Lower leg skin (tissue), 3 donors: ENCODE data around the gene PARK7.

Source experiments
- CTCF ChIP-seq, 3 donors: fragments of 450-650 bp; IDR thresholded peaks; one replicate each; pipeline ENCODE4 v1.5.1; 2016; ENCODE audit warnings: antibody characterized with exemption in 3 of 3, mild to moderate bottlenecking in 3 of 3, moderate library complexity in 2 of 3
- POLR2A ChIP-seq, 2 donors: fragments of 450-650 bp; IDR thresholded peaks; one replicate each; pipeline ENCODE4 v1.6.1; 2016 to 2017; ENCODE audit warnings: antibody characterized with exemption in 2 of 2, mild to moderate bottlenecking in 1 of 2, moderate library complexity in 1 of 2

GRCh38 chr1:7929637-7930036 lies 31.9 kb upstream of the PARK7 start:
- TF ChIP-seq POLR2A (IDR thresholded peaks at IDR 0.05) (no peak), CTCF (IDR thresholded peaks at IDR 0.05) (no peak)
